K562 (cell line): Measurements from ENCODE around the gene FERMT3. TPM values are rescaled to one million over a fixed set of nuclear protein-coding genes. Genes with fewer than 3 reads are reported as not detected.
A peak's percentile ranks its signal among the peaks of the same experiment; 100 is the strongest.

ENCODE experiments used
- ARHGAP35 ChIP-seq: fragments of 450-650 bp; IDR thresholded peaks from 2 replicates; pipeline ENCODE4 v1.6.1; 2018; ENCODE audit not compliant: partially characterized antibody
- BRD9 ChIP-seq: fragments of 450-650 bp; IDR thresholded peaks from 2 replicates; pipeline ENCODE4 v1.6.1; 2018; ENCODE audit warnings: low read depth; ENCODE audit not compliant: partially characterized antibody
- EP400 ChIP-seq: fragments of 450-650 bp; IDR thresholded peaks from 2 replicates; pipeline ENCODE4 v1.6.1; 2017; ENCODE audit warnings: antibody characterized with exemption, mild to moderate bottlenecking, moderate library complexity
- NFRKB ChIP-seq: fragments of 450-650 bp; IDR thresholded peaks from 2 replicates; pipeline ENCODE4 v1.6.1; 2016; ENCODE audit warnings: low read depth
- NR1H2 ChIP-seq: sonication (generic); formaldehyde crosslinking; IDR thresholded peaks from 2 replicates; pipeline ENCODE4 v1.4.0; 2020; ENCODE audit warnings: mild to moderate bottlenecking, missing genetic modification reagents
- RFX1 ChIP-seq: fragments of 450-650 bp; IDR thresholded peaks from 2 replicates; pipeline ENCODE4 v1.6.1; 2016; ENCODE audit warnings: mild to moderate bottlenecking, moderate library complexity
- SMAD2 ChIP-seq: fragments of 150-350 bp; IDR thresholded peaks from 2 replicates; pipeline ENCODE4 v1.6.1; 2014; ENCODE audit warnings: low read depth, mild to moderate bottlenecking, low read length
- TRIM28 ChIP-seq: fragments of 450-650 bp; IDR thresholded peaks from 2 replicates; pipeline ENCODE4 v1.6.1; 2017
- polyA plus RNA-seq, 8 experiments: library from polyadenylated mRNA; depleted of rRNA in 4 of 8; stranded (reverse) in 5 of 8; unstranded in 3 of 8; fragments of >200 nt; fragmentation: Nextera tagmentation in 2 of 8; fragmentation: Illumina TruSeq in 1 of 8; extraction: Ambion mirVana in 2 of 8; extraction: Trizol in 1 of 8; gene quantifications; 2 replicates each; pipeline versions ENCODE4 v1.2.1 to v1.2.3, GENCODE V29; 2011 to 2014; ENCODE audit warnings: inconsistent platforms in 1 of 8, missing spikeins in 1 of 8
- total RNA-seq, 7 experiments: library from RNA; depleted of rRNA in 6 of 7; stranded (reverse); fragments of >200 nt in 6 of 7; fragmentation: Illumina TruSeq in 2 of 7; extraction: Trizol in 2 of 7; gene quantifications; 2 replicates each; pipeline versions ENCODE4 v1.2.1 to v1.2.3, GENCODE V29; 2011 to 2021; ENCODE audit warnings: low replicate concordance in 1 of 7
- TF ChIP-seq, protein P1 (sequence below): sonication (generic); formaldehyde crosslinking; IDR thresholded peaks from 2 replicates; pipeline ENCODE4 v1.8.1; 2022; ENCODE audit warnings: missing genetic modification reagents
- TF ChIP-seq, protein P2 (sequence below): IDR thresholded peaks from 2 replicates; pipeline ENCODE4 v1.6.1; 2014; ENCODE audit warnings: antibody characterized with exemption
- TF ChIP-seq, protein P3 (sequence below): fragments of 250-450 bp; sonication (Bioruptor Pico); IDR thresholded peaks from 2 replicates; pipeline ENCODE4 v1.4.0; 2020; ENCODE audit warnings: borderline replicate concordance
- TF ChIP-seq, protein P4 (sequence below), 2 experiments: fragments of 450-650 bp; IDR thresholded peaks; 2 replicates each; pipeline ENCODE4 v1.6.1; 2018; ENCODE audit warnings: mild to moderate bottlenecking in 2 of 2, low read depth in 1 of 2; ENCODE audit not compliant: partially characterized antibody in 2 of 2
- TF ChIP-seq, protein P5 (sequence below): fragments of 200-800 bp; sonication (Bioruptor generic); IDR thresholded peaks from 2 replicates; pipeline ENCODE4 v1.6.1; 2016; ENCODE audit warnings: missing genetic modification characterization, missing compliant biosample characterization

FERMT3 gene
- total and polyA plus RNA-seq, 9 of the 15 experiments (the other 6 are each of a cell fraction or from before 2014, with no cell fraction given): 3.2 to 275 (median 79.7) TPM

DNA sequence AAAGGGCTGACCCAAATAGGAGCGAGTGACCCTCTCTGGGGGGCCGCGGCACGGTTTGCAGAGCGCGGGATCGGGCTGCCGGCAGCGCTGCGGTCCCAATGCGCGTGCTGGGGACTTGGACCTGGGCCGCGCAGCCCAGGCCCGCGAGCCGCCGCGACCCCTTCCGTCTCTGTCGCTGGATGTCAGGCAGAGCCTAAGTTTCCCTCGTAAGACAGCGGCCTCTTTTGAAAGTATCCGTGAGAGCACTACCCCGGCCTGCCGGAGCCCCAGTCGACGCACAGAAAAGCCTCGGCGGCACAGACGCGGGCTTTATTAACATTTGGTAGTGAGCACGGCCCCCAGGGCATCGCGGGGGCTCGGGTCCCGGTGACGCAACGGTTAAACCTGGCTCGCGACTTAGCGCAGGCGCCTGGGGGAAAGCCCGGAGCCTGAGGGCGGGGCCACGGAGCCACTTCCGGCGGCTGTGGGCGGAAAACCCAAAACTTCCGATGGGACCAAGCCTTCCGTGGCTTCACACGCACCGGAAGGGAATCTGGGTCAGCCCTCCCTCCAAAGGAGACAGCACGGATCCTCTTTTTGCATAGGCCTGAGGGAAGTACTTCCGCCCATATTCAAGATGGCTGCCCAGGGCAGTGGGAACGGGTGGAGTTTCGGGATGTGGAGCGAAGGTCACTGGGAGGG is 63.2 kb downstream of the FERMT3 start (continued):
- TF ChIP-seq, protein P1, sequence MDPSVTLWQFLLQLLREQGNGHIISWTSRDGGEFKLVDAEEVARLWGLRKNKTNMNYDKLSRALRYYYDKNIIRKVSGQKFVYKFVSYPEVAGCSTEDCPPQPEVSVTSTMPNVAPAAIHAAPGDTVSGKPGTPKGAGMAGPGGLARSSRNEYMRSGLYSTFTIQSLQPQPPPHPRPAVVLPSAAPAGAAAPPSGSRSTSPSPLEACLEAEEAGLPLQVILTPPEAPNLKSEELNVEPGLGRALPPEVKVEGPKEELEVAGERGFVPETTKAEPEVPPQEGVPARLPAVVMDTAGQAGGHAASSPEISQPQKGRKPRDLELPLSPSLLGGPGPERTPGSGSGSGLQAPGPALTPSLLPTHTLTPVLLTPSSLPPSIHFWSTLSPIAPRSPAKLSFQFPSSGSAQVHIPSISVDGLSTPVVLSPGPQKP (CRISPR knock-in tag): no peak
- no peak for TF ChIP-seq BRD9
- TF ChIP-seq NR1H2 (CRISPR knock-in tag): peak; percentile 98; the same call in 1 of the 2 replicates
- no peak for TF ChIP-seq ARHGAP35
- TF ChIP-seq RFX1: no peak
- TF ChIP-seq, protein P2, sequence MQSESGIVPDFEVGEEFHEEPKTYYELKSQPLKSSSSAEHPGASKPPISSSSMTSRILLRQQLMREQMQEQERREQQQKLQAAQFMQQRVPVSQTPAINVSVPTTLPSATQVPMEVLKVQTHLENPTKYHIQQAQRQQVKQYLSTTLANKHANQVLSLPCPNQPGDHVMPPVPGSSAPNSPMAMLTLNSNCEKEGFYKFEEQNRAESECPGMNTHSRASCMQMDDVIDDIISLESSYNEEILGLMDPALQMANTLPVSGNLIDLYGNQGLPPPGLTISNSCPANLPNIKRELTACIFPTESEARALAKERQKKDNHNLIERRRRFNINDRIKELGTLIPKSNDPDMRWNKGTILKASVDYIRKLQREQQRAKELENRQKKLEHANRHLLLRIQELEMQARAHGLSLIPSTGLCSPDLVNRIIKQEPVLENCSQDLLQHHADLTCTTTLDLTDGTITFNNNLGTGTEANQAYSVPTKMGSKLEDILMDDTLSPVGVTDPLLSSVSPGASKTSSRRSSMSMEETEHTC: no peak
- no peak for TF ChIP-seq TRIM28
- TF ChIP-seq, protein P3, sequence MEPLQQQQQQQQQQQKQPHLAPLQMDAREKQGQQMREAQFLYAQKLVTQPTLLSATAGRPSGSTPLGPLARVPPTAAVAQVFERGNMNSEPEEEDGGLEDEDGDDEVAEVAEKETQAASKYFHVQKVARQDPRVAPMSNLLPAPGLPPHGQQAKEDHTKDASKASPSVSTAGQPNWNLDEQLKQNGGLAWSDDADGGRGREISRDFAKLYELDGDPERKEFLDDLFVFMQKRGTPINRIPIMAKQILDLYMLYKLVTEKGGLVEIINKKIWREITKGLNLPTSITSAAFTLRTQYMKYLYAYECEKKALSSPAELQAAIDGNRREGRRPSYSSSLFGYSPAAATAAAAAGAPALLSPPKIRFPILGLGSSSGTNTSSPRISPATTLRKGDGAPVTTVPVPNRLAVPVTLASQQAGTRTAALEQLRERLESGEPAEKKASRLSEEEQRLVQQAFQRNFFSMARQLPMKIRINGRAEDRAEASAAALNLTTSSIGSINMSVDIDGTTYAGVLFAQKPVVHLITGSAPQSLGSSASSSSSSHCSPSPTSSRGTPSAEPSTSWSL (CRISPR knock-in tag): no peak
- TF ChIP-seq, protein P4, sequence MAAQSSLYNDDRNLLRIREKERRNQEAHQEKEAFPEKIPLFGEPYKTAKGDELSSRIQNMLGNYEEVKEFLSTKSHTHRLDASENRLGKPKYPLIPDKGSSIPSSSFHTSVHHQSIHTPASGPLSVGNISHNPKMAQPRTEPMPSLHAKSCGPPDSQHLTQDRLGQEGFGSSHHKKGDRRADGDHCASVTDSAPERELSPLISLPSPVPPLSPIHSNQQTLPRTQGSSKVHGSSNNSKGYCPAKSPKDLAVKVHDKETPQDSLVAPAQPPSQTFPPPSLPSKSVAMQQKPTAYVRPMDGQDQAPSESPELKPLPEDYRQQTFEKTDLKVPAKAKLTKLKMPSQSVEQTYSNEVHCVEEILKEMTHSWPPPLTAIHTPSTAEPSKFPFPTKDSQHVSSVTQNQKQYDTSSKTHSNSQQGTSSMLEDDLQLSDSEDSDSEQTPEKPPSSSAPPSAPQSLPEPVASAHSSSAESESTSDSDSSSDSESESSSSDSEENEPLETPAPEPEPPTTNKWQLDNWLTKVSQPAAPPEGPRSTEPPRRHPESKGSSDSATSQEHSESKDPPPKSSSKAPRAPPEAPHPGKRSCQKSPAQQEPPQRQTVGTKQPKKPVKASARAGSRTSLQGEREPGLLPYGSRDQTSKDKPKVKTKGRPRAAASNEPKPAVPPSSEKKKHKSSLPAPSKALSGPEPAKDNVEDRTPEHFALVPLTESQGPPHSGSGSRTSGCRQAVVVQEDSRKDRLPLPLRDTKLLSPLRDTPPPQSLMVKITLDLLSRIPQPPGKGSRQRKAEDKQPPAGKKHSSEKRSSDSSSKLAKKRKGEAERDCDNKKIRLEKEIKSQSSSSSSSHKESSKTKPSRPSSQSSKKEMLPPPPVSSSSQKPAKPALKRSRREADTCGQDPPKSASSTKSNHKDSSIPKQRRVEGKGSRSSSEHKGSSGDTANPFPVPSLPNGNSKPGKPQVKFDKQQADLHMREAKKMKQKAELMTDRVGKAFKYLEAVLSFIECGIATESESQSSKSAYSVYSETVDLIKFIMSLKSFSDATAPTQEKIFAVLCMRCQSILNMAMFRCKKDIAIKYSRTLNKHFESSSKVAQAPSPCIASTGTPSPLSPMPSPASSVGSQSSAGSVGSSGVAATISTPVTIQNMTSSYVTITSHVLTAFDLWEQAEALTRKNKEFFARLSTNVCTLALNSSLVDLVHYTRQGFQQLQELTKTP (IDR thresholded peaks at IDR 0.05; ENCODE audit: low read depth in 1 of 2, partially characterized antibody in 2 of 2): no peak
- no peak for TF ChIP-seq SMAD2
- TF ChIP-seq NFRKB: no peak; the same call in 1 of the 2 replicates
- TF ChIP-seq EP400: no peak; the same call in 1 of the 2 replicates
- TF ChIP-seq, protein P5, sequence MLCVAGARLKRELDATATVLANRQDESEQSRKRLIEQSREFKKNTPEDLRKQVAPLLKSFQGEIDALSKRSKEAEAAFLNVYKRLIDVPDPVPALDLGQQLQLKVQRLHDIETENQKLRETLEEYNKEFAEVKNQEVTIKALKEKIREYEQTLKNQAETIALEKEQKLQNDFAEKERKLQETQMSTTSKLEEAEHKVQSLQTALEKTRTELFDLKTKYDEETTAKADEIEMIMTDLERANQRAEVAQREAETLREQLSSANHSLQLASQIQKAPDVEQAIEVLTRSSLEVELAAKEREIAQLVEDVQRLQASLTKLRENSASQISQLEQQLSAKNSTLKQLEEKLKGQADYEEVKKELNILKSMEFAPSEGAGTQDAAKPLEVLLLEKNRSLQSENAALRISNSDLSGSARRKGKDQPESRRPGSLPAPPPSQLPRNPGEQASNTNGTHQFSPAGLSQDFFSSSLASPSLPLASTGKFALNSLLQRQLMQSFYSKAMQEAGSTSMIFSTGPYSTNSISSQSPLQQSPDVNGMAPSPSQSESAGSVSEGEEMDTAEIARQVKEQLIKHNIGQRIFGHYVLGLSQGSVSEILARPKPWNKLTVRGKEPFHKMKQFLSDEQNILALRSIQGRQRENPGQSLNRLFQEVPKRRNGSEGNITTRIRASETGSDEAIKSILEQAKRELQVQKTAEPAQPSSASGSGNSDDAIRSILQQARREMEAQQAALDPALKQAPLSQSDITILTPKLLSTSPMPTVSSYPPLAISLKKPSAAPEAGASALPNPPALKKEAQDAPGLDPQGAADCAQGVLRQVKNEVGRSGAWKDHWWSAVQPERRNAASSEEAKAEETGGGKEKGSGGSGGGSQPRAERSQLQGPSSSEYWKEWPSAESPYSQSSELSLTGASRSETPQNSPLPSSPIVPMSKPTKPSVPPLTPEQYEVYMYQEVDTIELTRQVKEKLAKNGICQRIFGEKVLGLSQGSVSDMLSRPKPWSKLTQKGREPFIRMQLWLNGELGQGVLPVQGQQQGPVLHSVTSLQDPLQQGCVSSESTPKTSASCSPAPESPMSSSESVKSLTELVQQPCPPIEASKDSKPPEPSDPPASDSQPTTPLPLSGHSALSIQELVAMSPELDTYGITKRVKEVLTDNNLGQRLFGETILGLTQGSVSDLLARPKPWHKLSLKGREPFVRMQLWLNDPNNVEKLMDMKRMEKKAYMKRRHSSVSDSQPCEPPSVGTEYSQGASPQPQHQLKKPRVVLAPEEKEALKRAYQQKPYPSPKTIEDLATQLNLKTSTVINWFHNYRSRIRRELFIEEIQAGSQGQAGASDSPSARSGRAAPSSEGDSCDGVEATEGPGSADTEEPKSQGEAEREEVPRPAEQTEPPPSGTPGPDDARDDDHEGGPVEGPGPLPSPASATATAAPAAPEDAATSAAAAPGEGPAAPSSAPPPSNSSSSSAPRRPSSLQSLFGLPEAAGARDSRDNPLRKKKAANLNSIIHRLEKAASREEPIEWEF (CRISPR knock-in tag): no peak
